IMR-90 (cell line): Measurements from ENCODE around the gene TEX44. TPM values are rescaled to one million over a fixed set of nuclear protein-coding genes. Genes with fewer than 3 reads are reported as not detected.
A peak's percentile ranks its signal among the peaks of the same experiment; 100 is the strongest.

Experiments
- ATAC-seq: fragments of 200-7000 bp; cut with Tn5 transposase; 2 replicates; pipeline ENCODE4 v1.9.1; 2020; ENCODE audit warnings: low read depth, mild to moderate bottlenecking, moderate library complexity
- BruUV-seq: library from RNA; stranded (reverse); fragments of 400-500 nt; replicated peaks from 2 replicates; lab custom pipeline; 2021; lab: Mats Ljungman, UMichigan
- CTCF ChIA-PET: fragments of 300-600 bp; formaldehyde crosslinking; extraction: SDS; loops from one replicate; lab custom pipeline; 2021; ENCODE audit warnings: antibody characterized with exemption; lab: Yijun Ruan, JAX
- POLR2A ChIA-PET: fragments of 300-600 bp; sonication (Branson Sonifier 250); formaldehyde crosslinking; loops from one replicate; lab custom pipeline; 2022; ENCODE audit warnings: antibody characterized with exemption; ENCODE audit not compliant: unreplicated experiment; lab: Charles Lee
- DNase-seq: peaks from one replicate; pipeline ENCODE4 v3.0.0; 2013
- H2AFZ ChIP-seq: replicated peaks from 2 replicates; pipeline ENCODE3; 2013; ENCODE audit warnings: low read length, mild to moderate bottlenecking; ENCODE audit not compliant: poor library complexity
- H2AK5ac ChIP-seq: 2 replicates; pipeline ENCODE4 v1.6.1; 2013; ENCODE audit warnings: low read depth, low read length, inconsistent platforms
- H2AK9ac ChIP-seq: replicated peaks from 2 replicates; pipeline ENCODE3; 2013; ENCODE audit warnings: mild to moderate bottlenecking, low read depth, low read length, moderate library complexity; ENCODE audit not compliant: poor library complexity
- H2BK120ac ChIP-seq: 2 replicates; pipeline ENCODE4 v1.6.1; 2013; ENCODE audit warnings: low read depth, low read length, inconsistent platforms
- H2BK15ac ChIP-seq: 3 replicates; pipeline ENCODE4 v1.6.1; 2013; ENCODE audit warnings: low read depth, low read length, inconsistent platforms
- H2BK20ac ChIP-seq: 2 replicates; pipeline ENCODE4 v1.6.1; 2013; ENCODE audit warnings: low read depth, mild to moderate bottlenecking, inconsistent platforms, low read length, moderate library complexity
- H2BK5ac ChIP-seq: 2 replicates; pipeline ENCODE4 v1.6.1; 2013; ENCODE audit warnings: mild to moderate bottlenecking, low read depth, low read length, inconsistent platforms; ENCODE audit not compliant: poor library complexity, severe bottlenecking
- H3K14ac ChIP-seq: replicated peaks from 2 replicates; pipeline ENCODE4 v1.6.1; 2013; ENCODE audit warnings: low read depth, low read length, inconsistent platforms
- H3K18ac ChIP-seq: 2 replicates; pipeline ENCODE4 v1.6.1; 2013; ENCODE audit warnings: low read depth, low read length, control low read depth
- H3K23ac ChIP-seq: 2 replicates; pipeline ENCODE4 v1.6.1; 2013; ENCODE audit warnings: low read depth, low read length, inconsistent platforms
- H3K27ac ChIP-seq: 2 replicates; pipeline ENCODE4 v1.5.1; 2013; ENCODE audit warnings: mild to moderate bottlenecking, control low read depth, low read length; ENCODE audit not compliant: insufficient read depth
- H3K27me3 ChIP-seq: 2 replicates; pipeline ENCODE4 v1.6.1; 2013; ENCODE audit warnings: low read length; ENCODE audit not compliant: control insufficient read depth, insufficient read depth
- H3K36me3 ChIP-seq: 2 replicates; pipeline ENCODE4 v1.6.1; 2013; ENCODE audit warnings: low read length, mixed read lengths; ENCODE audit not compliant: control insufficient read depth, insufficient read depth
- H3K4ac ChIP-seq: 2 replicates; pipeline ENCODE4 v1.6.1; 2013; ENCODE audit warnings: low read depth, low read length, inconsistent platforms
- H3K4me1 ChIP-seq: 2 replicates; pipeline ENCODE4 v1.6.1; 2013; ENCODE audit warnings: low read length, mixed read lengths; ENCODE audit not compliant: control insufficient read depth, insufficient read depth
- H3K4me2 ChIP-seq: 2 replicates; pipeline ENCODE4 v1.6.1; 2013; ENCODE audit warnings: low read depth, mild to moderate bottlenecking, control low read depth, low read length, moderate library complexity
- H3K4me3 ChIP-seq: 2 replicates; pipeline ENCODE4 v1.5.1; 2013; ENCODE audit warnings: low read depth, mild to moderate bottlenecking, control low read depth, low read length, moderate library complexity; ENCODE audit not compliant: insufficient read depth
- H3K56ac ChIP-seq: 2 replicates; pipeline ENCODE4 v1.6.1; 2013; ENCODE audit warnings: low read length, inconsistent platforms; ENCODE audit not compliant: insufficient read depth; ENCODE audit errors: extremely low read depth
- H3K79me1 ChIP-seq, 2 experiments: 2 replicates each; pipeline ENCODE4 v1.6.1; 2013; ENCODE audit warnings: low read length in 2 of 2, inconsistent platforms in 1 of 2, low read depth in 1 of 2
- H3K9ac ChIP-seq: 2 replicates; pipeline ENCODE4 v1.6.1; 2013; ENCODE audit warnings: low read depth, low read length, control low read depth
- H3K9me1 ChIP-seq: 2 replicates; pipeline ENCODE4 v1.6.1; 2013; ENCODE audit warnings: low read length, inconsistent platforms; ENCODE audit not compliant: insufficient read depth
- H3K9me3 ChIP-seq: 2 replicates; pipeline ENCODE4 v1.6.1; 2013; ENCODE audit warnings: low read length; ENCODE audit not compliant: control insufficient read depth, insufficient read depth
- H4K20me1 ChIP-seq: 2 replicates; pipeline ENCODE4 v1.6.1; 2013; ENCODE audit warnings: low read length, inconsistent platforms; ENCODE audit not compliant: insufficient read depth
- H4K5ac ChIP-seq: 2 replicates; pipeline ENCODE4 v1.6.1; 2013; ENCODE audit warnings: mild to moderate bottlenecking, low read depth, low read length, control low read depth
- H4K8ac ChIP-seq, 2 experiments: 2 replicates each; pipeline ENCODE4 v1.6.1; 2013; ENCODE audit warnings: low read depth in 2 of 2, low read length in 2 of 2, control low read depth in 1 of 2, inconsistent platforms in 1 of 2
- H4K91ac ChIP-seq: 2 replicates; pipeline ENCODE4 v1.6.1; 2013; ENCODE audit warnings: low read depth, low read length, inconsistent platforms; ENCODE audit not compliant: insufficient read depth
- CEBPB ChIP-seq: IDR thresholded peaks from 2 replicates; pipeline ENCODE4 v1.6.1; 2012; ENCODE audit warnings: low read depth, low read length, improper control_type of control experiment
- CHD1 ChIP-seq: IDR thresholded peaks from 2 replicates; pipeline ENCODE4 v1.6.1; 2012; ENCODE audit warnings: low read depth, low read length, improper control_type of control experiment
- MAFK ChIP-seq: IDR thresholded peaks from 2 replicates; pipeline ENCODE4 v1.6.1; 2012; ENCODE audit warnings: low read depth, low read length, improper control_type of control experiment
- MAZ ChIP-seq: IDR thresholded peaks from 2 replicates; pipeline ENCODE4 v1.6.1; 2012; ENCODE audit warnings: low read depth, mild to moderate bottlenecking, low read length, improper control_type of control experiment, moderate library complexity, borderline replicate concordance
- MXI1 ChIP-seq: IDR thresholded peaks from 2 replicates; pipeline ENCODE4 v1.6.1; 2012; ENCODE audit warnings: low read depth, mild to moderate bottlenecking, low read length, moderate library complexity, borderline replicate concordance
- RAD21 ChIP-seq: IDR thresholded peaks from 2 replicates; pipeline ENCODE4 v1.6.1; 2012; ENCODE audit warnings: low read length, improper control_type of control experiment
- RCOR1 ChIP-seq: IDR thresholded peaks from 2 replicates; pipeline ENCODE4 v1.6.1; 2012; ENCODE audit warnings: mild to moderate bottlenecking, low read length, improper control_type of control experiment; ENCODE audit not compliant: insufficient replicate concordance
- RFX5 ChIP-seq: IDR thresholded peaks from 2 replicates; pipeline ENCODE4 v1.8.0; 2012; ENCODE audit warnings: low read depth, mild to moderate bottlenecking, low read length, moderate library complexity
- WGBS, 2 experiments: methylation state at CpG; one replicate each; pipeline versions ENCODE4 v1.1.5 to v1.1.7; 2013; ENCODE audit warnings: missing lambda C conversion rate in 2 of 2; ENCODE audit not compliant: insufficient read length in 1 of 2; ENCODE audit errors: extremely low coverage in 2 of 2; 5-methylcytosine and 5-hydroxymethylcytosine counted together
- dilution Hi-C: fragments of 300-500 bp; cut with HindIII; formaldehyde crosslinking; loops from one replicate; pipeline ENCODE4 v1.14.3; 2018; ENCODE audit warnings: low sequenced_read_pairs; ENCODE audit not compliant: unreplicated experiment
- in situ Hi-C: fragments of 300-500 bp; cut with MboI; formaldehyde crosslinking; loops from 3 replicates; pipeline ENCODE4 v1.14.3; 2019; ENCODE audit warnings: low sequenced_read_pairs, inconsistent platforms, mixed read lengths
- intact Hi-C: fragments of 100-400 bp; cut with micrococcal nuclease; formaldehyde crosslinking; loops from 2 replicates; pipeline ENCODE4 v1.10.0; 2022
- polyA plus RNA-seq, 3 experiments: library from polyadenylated mRNA; depleted of rRNA; stranded (reverse); fragments of >200 nt; gene quantifications; 2 replicates each; pipeline ENCODE4 v1.2.3, GENCODE V29; 2012; ENCODE audit warnings: low replicate concordance in 1 of 3
- total RNA-seq: library from RNA; depleted of rRNA; stranded (reverse); fragments of >200 nt; gene quantifications from 2 replicates; pipeline ENCODE4 v1.2.3, GENCODE V29; 2012
- TF ChIP-seq, protein P1 (sequence below): fragments of 150-350 bp; IDR thresholded peaks from 2 replicates; pipeline ENCODE4 v1.6.1; 2016; ENCODE audit warnings: low read depth, mild to moderate bottlenecking, low read length, moderate library complexity, borderline replicate concordance

The TEX44 gene
- total and polyA plus RNA-seq, 2 of the 4 experiments (the other 2 are of a cell fraction), result not detected

- ChIA-PET POLR2A (no interaction called here), CTCF (no interaction called here)
- Histone ChIP-seq H2BK5ac (no peak overlapping the region), H2AK5ac (peak overlapping the region; percentile 39; the same call in 1 of the 2 replicates), H3K9ac (no peak overlapping the region), H3K23ac (no peak overlapping the region), H3K4ac (peak overlapping the region; percentile 35; the same call in 1 of the 2 replicates), H2BK20ac (no peak overlapping the region), H3K4me1 (peaks cover 1% of the 10 kb centered on the region; the same call in 1 of the 2 replicates), H3K14ac (no peak overlapping the region; the same call in 1 of the 2 replicates), H4K5ac (no peak overlapping the region; the same call in 1 of the 2 replicates), H4K91ac (no peak overlapping the region), H3K4me3 (no peak overlapping the region), H3K9me3 (no peaks in the 10 kb centered on the region), H3K56ac (no peak overlapping the region), H3K18ac (no peak overlapping the region), H3K27me3 (no peaks in the 10 kb centered on the region), H4K20me1 (no peaks in the 10 kb centered on the region), H3K27ac (no peak overlapping the region), H3K9me1 (0 out of 2 replicates have a peak, but pooled peaks cover 3% of the 10 kb centered on the region), H3K36me3 (no peaks in the 10 kb centered on the region), H3K4me2 (peak overlapping the region; percentile 42), H3K79me1 (no peaks in the 10 kb centered on the region), H2AK9ac (peak overlapping the region; percentile 55), H2BK15ac (no peak overlapping the region), H2AFZ (peak overlapping the region; percentile 82), H2BK120ac (peak overlapping the region; percentile 3; the same call in 1 of the 2 replicates), H4K8ac (peak overlapping the region in 1 of 2 experiments; percentile 55; a peak in 1 of 4 replicates)
- no peak for TF ChIP-seq RAD21
- TF ChIP-seq, protein P1, sequence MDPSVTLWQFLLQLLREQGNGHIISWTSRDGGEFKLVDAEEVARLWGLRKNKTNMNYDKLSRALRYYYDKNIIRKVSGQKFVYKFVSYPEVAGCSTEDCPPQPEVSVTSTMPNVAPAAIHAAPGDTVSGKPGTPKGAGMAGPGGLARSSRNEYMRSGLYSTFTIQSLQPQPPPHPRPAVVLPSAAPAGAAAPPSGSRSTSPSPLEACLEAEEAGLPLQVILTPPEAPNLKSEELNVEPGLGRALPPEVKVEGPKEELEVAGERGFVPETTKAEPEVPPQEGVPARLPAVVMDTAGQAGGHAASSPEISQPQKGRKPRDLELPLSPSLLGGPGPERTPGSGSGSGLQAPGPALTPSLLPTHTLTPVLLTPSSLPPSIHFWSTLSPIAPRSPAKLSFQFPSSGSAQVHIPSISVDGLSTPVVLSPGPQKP, result no peak
- no peak for TF ChIP-seq MAZ
- no peak for TF ChIP-seq RFX5
- TF ChIP-seq CHD1, result no peak
- TF ChIP-seq MAFK, result no peak
- no peak for TF ChIP-seq CEBPB
- TF ChIP-seq RCOR1, result no peak
- TF ChIP-seq MXI1, result no peak
- DNase-seq, result no peak
- dilution Hi-C loops, result no loop called here
- ATAC-seq, result peak; percentile 51
- BruUV-seq, result no TSS peak
- 39% methylated on average over 8 of the region's 25 CpGs; no CpG with 5 or more reads in 1 of the 2 experiments for WGBS, 2 experiments
- in situ Hi-C loops, result no loop called here
- intact Hi-C loops, result no loop called here
These were observed 28.6 kb downstream of the TEX44 start for GRCh38 chr2:231621051-231621879.
